Uterus (tissue), 2 donors: Measurements from ENCODE around the gene F2RL1.

Source experiments
- POLR2A ChIP-seq, 2 donors: fragments of 450-650 bp; IDR thresholded peaks; one replicate each; pipeline ENCODE4 v1.6.1; 2016; ENCODE audit warnings: antibody characterized with exemption in 2 of 2, mild to moderate bottlenecking in 1 of 2, moderate library complexity in 1 of 2
- TF ChIP-seq, protein P1 (sequence below), 4 experiments: fragments of 200-600 bp in 2 of 4; fragments of 450-650 bp in 2 of 4; sonication (generic) in 2 of 4; IDR thresholded peaks; one replicate each; pipeline ENCODE4 v1.5.1; 2016 to 2019; ENCODE audit warnings: antibody characterized with exemption in 4 of 4, mild to moderate bottlenecking in 2 of 4, moderate library complexity in 1 of 4

DNA sequence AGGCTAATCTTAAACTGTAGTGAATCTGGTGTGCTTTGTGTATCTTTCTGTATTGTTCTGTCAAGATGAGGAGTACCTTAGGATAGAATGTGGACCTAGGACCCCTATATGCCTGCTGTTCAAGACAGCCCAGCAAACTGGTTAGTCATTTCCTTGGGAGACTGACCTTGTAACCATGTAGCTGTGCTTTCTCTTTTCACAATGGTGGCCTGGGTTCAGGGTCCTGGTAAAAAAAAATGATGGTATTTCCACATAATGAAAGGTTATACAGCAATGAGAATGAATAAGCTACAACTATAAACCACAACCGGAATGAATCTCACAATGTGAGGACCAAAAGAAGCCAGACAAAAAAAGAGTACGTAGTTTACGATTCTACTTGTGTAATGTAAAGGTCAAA is 36.4 kb upstream of the F2RL1 start:
- no peak for TF ChIP-seq POLR2A (IDR thresholded peaks at IDR 0.05)
- TF ChIP-seq, protein P1, sequence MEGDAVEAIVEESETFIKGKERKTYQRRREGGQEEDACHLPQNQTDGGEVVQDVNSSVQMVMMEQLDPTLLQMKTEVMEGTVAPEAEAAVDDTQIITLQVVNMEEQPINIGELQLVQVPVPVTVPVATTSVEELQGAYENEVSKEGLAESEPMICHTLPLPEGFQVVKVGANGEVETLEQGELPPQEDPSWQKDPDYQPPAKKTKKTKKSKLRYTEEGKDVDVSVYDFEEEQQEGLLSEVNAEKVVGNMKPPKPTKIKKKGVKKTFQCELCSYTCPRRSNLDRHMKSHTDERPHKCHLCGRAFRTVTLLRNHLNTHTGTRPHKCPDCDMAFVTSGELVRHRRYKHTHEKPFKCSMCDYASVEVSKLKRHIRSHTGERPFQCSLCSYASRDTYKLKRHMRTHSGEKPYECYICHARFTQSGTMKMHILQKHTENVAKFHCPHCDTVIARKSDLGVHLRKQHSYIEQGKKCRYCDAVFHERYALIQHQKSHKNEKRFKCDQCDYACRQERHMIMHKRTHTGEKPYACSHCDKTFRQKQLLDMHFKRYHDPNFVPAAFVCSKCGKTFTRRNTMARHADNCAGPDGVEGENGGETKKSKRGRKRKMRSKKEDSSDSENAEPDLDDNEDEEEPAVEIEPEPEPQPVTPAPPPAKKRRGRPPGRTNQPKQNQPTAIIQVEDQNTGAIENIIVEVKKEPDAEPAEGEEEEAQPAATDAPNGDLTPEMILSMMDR (IDR thresholded peaks at IDR 0.05), result no peak
